Hippocampal formation (tissue), 2 donors: ENCODE results near the gene SFT2D1.
A peak's percentile ranks its signal among the peaks of the same experiment; 100 is the strongest.

Source experiments
- DNase-seq, 2 donors: peaks; one replicate each; lab custom pipeline; 2025; lab: John Stamatoyannopoulos, UW

The SFT2D1 gene

DNA sequence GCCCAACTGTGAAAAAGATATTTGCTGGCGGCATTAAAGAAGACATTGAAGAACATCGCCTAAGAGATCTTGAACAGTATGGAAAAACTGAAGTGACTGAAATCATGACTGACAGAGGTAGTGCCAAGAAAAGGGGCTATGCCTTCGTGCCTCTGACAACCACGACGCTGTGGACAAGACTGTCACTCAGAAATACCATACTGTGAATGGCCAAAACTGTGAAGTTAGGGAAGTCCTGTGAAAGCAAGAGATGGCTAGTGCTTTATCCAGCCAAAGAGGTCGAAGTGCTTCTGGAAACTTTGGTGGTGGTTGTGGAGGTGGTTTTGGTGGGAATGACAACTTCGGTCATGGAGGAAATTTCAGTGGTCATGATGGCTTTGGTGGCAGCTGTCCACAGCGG, 7.5 kb downstream of the SFT2D1 start:
- DNase-seq = no peak

DNA sequence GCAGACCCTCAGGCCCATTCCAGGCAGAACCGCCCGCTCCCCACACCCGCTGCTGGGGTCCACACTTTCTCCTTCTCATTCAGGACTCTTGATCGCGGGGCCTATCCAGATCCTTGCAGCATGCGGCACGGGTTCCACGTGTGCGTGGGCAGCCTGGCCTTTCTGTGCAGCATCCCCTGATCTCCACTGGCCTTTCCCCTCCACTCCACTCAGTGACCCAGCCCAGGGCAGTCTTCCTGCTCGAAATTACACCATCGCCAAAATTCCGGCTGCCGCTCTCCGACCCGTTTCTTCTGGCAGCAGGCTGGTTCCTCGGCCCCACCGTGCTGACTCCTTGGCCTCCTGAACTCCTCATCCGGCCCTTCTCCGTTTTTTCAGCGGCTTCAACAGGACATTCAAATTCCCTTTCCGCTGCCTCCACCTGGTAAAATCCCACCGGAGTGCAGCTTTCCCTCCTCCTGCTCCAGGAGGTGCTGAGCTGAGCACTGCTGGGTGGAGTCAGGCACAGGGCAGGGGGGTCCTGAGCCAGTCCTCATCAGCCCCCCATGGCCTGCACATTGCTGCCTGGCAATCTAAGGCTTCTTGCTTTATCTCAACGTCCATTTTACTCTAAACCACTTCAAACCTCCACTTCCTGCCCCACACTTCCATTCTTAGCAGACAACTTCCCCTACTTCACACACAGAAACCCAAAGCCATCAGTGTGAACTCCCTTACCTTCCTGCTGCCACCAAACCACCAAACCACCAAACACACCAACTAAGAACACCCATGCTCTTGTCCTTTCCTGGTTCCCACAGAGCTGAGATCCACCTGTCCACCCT, 9.0 kb downstream of the SFT2D1 start:
- no peak for DNase-seq

DNA sequence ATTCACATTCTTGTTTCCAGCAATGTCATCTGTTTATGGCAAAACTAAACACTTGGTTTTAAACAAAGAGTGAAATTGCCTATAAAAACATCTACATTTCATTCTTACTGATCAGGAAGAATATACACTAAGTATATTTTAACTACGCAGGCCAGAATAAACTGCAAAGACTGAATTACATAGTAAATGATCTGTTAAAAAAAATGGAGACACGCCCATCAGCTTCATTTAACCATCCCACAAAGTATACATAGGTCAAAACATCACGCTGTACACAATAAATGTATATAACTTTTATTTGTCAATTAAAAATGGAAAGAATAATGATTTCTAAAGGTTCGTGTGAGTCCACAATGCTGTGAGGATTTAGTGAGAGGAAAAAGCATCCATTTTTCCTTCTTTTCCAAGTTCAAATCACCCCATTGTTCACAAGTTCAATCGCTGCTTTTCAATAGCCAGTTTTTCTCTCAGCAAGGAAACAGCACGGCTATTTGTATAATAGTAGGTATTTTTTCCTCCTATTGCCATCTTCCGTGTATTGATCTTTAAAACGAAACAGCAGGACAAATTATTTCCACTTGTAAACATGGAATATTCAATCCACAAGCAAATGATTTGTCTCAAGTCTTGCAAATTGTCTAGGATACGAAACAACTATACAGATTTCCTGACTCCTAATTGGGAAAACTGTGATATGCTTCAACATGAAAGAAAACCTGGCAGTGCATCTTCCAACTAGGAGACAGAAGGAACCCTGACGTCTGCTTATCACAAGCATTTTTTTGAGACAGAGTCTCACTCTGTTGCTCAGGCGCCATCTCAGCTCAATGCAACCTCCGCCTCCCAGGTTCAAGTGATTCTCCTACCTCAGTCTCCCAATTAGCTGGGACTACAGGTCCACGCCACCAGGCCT, 10.6 kb downstream of the SFT2D1 start:
- no peak for DNase-seq

DNA sequence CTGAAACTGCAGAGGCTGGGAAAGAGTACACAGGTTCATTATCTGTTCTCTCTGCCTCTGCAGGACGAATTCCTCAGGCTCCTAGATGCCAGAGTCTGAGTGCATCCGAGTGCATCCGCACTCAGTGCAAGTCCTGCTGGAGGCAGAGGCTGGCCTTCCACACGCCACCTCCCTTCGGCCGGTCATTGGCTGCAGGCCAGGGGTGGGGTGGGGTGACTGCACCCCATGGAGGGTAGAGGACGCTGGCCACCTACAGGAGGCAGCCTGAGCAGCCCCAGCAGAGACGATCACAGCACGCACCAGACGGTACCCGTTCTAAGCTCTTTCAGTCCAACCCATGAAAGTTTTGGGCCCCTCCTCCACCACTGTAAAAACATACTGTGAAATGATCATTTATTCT, 11.7 kb downstream of the SFT2D1 start:
- peak; percentile 46 to 79 for DNase-seq

DNA sequence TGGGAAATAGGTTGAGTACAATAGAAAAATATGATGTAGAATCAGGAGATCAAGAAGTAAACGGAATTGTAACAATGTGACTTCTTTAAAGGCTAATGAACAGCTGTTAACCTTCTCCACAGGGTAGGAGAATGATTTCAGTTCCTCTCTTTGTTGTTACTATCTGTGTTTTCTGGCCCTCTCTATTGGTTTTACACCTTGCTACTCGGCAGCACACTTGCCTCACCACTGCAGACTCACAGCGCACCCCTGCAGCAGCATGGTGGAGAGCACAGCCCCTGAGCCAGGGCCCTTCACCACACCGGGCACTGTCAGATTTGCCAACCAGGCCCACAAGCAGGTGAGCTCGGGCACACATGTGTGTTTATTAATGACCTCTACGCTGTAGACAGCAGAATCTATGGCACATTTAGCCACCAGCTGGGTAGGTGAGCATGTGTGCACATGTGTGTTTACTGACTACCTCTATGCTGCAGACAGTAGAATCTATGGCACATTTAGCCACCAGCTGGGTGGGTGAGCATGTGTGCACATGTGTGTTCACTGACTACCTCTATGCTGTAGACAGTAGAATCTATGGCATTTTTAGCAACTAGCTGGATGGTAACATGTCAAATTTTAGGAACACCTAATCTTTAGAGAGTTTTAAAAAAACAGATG, 16.8 kb downstream of the SFT2D1 start:
- DNase-seq = no peak

DNA sequence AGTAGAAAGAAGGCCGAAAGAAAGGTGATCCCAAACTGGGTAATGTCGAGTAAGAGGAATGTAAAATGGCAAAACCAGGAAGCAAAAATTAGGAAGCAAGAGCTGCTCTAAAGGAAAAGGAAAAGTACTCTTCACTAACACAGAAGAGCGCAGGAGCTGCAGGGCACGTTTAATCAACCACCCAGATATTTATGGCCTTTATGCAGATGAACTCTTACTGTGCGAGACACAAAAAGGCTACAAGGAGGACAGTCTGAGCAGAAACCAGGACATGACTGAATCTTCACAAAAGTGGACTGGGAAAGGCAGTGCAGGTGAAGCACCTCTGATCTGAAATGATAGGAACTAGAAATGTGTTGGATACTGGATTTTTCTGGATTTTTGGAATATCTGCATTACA, 18.9 kb downstream of the SFT2D1 start:
- no peak for DNase-seq

DNA sequence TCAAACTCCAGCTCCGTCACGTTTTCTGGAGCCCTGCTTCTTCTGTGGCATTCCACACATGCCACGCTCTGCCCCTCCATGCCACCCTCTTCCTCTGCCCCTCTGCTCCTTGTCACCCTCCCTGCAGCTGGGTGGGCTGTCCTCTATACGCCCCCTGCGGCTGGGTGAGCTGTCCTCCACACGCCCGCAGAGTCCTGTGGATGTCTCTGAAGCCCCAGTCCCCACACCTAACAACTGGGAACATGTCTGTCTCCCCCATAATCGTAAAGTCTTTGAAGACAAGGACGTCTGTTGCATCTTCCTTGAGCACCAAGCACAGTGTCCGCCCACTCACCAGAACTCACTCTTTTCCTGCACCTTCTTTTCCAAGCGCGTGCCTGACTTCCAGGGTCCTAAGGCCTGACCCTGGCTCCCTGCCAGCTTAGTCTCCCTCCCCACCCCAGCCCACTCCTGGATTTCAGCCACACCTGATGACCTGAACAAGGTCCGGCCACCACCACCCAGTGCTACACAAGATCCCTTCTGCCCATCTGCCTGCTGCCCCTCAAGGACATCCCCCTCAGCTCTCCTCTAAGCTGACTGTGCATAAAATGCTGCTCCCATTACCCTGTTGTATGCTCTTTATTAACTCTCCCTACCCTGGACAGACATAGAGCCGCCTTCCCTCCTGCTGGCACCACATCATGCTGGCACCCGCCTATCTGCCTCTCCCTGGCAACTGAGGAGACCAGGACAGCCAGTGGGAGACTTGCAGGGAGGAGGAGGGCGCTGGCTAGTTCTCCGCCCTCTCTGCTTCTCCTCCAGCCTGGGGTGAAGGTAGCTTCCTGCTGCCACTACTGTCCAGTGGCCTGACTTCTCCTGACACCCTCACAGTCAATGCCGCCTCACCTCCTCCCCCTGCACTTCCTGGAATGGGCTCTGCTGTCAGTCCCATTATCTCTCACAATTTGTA, 23.4 kb downstream of the SFT2D1 start:
- no peak for DNase-seq

DNA sequence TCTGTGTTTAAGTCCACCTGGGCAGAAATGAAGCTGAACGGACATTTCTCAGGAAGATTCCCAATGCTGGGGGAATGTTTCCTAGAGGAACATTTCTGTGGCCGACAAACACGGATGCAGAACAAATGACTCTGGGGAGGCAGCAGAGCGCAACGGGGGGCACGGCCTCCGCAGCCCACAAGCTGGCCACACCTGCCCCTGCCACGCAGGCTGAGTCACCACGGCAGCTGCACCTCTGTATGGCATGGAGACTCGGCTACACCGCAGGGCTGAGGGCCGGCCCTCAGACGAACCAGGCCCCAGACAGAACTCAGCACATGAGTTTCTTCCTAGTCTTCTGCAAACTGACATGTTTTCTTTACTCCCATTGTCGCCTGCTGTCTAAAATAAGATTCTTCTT, 24.1 kb downstream of the SFT2D1 start:
- no peak for DNase-seq

DNA sequence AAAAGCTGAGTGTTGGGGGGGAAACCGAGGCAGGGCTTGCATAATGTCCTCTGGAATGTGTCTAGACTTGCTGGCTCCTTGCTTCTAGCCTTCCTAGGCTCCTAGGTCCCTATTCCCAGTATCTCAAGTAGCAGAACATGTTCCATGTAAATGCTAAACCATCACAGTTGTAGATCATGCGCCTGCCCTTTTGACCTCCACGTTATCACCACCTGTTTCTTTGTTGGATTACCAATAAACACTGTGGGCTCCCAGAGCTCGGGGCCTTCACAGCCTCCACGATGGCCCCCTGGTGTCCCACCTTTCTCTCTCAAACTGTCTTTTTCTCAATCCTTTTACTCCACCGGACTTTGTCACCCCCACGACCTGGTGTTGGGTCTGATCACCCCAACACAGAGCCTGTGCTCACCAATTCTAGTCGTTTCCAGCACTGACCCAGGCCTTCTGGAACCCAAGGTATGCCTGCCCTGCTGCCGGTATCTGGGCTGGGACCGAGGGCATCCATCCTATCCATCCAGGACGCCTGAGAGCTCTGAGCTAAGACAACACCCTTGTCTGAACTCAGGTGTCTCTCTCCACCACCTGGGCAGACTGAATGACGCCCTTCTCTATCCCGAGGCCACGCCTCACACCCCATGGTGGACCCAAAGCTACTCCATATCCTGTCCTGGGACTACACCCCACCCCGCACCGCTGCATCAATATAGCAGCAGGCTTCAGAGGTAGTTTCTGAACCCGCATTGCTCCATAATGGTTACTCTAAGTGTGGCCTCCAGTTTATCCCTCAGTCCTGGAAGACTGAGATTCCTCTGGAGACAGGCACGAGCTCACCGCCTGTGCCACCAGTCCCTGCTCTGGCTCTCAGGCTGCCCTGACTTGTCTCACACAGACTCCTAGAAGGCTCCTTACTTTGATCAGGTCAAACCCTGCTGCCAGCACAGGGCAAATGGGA, 24.8 kb downstream of the SFT2D1 start:
- DNase-seq = no peak

DNA sequence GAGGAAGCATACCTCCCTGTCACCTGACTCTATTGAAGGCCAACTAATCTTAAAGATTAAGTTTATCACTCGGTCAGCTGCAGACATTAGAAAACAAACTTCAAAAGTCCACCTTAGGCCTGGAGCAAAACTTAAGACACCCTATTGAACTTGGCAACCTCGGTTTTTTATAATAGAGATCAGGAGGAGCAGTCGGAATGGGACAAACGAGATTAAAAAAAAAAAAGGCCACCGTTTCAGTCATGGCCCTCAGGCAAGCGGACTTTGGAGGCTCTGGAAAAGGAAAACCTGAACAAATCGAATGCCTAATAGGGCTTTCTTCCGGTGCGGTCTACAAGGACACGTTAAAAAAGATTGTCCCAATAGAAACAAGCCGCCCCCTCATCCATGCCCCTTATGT, 26.9 kb downstream of the SFT2D1 start:
- DNase-seq = no peak

DNA sequence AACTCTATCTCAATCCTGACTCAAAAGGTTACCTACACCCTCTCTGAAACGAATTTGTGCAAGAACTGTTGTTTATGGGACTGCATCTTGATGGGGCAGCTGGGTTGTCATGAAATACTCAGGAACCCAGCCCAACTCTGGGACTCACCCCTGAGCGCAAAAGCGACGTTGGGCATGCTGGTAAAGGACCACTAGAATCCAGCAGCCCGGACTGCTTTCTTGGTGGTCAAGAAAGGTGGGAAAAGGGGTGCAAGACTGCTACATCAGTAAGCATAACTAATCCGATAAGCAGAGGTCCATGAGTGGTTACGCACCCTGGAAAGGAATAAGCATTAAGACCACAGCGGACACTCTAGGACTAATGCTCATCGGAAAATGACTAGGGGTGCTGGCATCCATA, 27.9 kb downstream of the SFT2D1 start:
- no peak for DNase-seq

DNA sequence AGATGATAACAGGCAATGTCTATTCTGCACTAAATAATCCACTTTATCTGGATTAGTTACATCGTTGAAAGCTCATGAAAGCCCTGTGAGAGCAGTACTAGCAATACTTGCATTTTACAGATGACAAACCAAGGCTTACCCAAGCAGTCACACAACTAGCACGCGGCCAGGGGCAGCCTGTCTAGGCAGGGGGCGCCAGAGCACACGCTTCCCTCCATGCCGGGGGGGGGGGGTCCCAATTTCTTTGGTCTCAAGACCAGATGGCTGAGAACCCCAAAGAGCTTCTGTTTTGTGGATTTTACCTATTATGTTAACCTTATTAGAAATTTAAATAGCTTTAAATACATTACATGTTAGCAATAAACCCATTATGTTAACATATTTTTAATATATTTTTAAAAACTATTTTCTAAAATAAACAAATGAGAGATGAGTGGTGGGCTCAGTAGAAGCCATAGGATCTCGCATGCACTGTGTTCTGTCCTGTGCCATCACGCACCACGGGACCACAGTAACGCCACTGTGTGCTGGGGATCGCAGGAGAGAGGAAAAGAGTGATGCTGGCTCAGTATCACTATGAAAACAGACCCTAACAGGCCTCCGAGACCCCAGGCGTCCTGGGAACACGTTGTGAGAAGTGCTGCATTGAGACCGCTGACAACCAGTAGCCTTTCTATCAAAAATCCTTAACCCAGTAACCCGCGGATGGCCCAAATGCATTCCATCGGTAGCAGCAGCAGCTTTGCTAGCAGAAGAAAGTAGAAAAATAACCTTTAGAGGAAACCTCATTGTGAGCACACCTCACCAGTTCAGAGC, 28.9 kb downstream of the SFT2D1 start:
- DNase-seq = peak in 1 of 2 donors; percentile 45

DNA sequence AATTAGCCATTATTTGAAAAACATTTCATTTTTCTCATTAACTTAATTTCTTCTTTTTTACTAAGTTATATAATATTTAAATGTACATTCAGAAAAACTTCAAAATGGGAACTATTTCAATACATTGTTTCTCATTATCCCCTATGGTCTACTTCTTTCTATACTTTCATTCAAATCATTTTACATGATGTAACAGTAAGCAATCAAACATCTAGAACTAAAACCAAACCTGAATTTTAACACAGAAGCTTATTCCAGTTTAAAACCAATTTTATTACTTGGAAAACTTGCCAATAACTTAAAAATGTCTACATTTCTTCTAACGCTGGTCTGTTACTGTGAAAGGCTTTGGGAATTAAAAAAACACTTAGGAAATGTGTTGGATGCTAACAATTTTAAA, 29.5 kb downstream of the SFT2D1 start:
- DNase-seq = no peak

DNA sequence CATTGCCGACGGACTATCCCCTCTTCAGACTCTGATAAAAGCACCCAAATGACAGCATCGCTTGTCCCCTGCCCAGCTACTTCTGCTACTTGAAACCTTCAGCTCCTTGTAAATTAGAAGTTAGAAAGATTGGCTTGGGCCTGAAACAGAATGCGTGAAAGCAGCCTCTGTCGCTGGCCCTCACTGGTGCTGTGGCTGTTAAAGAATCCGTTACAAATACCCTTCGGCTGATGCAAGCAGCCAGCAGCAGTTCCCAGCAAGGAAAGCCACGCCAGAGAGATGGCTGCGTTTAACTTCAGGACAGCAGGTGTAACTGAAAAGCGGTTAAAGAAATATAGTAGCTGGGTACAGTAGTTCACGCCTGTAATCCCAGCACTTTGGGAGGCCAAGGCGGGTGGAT, 31.7 kb downstream of the SFT2D1 start:
- no peak for DNase-seq

DNA sequence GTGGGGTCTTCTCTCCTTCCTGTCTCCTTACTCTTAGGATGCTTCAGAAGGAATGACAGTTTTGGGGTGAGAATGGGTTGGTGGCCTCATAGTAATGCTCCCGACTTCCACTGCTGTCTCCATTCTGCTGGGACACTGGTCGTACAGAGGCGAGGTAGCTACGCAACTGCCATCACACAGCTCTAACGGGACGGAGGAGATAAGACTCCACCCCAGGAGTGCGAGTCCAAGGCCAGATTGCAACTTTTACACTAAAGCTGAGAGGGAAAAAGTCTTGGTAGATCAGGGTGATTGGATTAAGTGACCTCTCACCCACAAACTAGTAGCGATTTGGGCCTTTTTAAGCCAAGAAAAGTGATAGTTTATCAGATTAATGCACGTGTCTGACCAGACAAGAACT, 32.4 kb downstream of the SFT2D1 start:
- DNase-seq = no peak

DNA sequence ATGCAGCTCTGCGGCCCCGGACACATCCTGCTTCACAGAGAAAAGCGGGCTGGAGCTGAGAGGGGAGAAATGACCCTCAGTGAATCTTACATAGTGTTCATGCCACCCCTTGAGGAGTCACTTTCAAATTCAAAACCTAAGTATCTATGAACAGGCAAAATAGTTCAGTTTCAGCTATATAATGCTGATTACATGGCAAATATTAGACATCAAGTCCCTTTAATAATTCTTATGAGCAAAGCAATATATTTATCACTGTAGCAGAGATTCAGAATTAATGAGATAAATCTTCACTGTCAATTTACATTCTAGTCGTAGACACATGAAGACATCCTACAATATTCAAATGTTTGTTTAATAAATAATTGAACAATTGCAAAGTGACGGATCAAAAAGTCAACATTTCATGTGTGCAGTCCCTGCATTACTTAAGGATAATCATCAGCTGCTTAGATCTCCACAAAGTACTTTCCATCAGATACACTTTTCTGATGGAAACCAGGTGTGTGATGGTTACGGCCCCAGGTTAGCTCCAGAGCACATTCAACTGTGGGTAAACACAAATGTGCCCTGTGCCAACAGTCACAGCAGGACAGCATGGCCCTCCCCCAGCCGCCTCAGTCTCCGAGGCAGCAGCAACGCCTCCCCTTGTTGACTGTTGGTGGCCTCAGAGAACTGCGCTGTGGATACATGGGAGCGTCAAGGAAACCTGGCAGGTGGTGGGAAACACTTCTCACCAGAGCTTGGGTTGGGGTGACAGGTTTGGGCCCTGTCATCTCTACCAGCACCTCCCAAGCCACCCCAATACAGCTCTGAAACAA, 33.4 kb downstream of the SFT2D1 start:
- peak in 1 of 2 donors; percentile 53 for DNase-seq

DNA sequence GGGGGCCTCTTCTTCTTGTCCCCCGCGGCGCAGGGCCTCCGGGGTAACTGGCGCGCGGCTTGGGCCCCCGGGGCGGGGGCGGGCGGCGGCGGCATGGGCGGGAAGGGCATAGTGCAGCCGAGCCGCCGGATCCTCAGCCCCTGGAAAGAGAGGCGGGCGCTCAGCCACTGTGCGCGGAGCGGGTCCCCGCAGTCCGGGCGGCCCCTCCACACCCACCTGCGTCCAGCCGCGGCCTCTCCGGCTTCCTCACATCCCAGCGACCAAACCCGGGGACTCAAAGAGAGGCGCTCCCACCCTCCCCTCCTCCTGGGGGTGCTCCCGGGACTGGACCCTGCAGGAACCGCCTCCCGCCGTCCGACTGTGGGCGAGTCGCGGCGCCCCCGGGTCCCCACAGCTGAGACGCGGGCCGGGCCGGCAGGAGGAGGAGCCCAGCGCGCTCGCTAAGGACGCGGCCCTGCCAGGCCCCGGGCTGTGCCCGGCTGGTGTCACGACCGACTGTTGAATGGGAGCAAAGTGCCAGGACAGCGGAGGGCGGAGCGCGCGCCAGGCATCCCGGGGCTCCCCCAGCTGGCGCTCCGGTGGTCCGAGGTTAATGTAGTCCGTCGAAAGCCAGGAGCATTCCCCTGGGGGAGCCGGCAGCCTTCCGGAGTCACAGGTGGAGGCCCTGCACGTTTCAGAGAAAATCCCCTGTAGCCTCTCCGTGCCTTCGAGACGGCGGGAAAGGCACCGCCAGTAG, 34.1 kb downstream of the SFT2D1 start, which contains the start of gene PRR18:
Gene PRR18, minus strand, starts transcription at position 360 of the 736 bp plus-strand sequence. Its CDS starts 250 bp downstream, at position 110.
- peak; percentile 81 to 82 for DNase-seq
